ENCODE measurements around the gene ATP9A.

DNA sequence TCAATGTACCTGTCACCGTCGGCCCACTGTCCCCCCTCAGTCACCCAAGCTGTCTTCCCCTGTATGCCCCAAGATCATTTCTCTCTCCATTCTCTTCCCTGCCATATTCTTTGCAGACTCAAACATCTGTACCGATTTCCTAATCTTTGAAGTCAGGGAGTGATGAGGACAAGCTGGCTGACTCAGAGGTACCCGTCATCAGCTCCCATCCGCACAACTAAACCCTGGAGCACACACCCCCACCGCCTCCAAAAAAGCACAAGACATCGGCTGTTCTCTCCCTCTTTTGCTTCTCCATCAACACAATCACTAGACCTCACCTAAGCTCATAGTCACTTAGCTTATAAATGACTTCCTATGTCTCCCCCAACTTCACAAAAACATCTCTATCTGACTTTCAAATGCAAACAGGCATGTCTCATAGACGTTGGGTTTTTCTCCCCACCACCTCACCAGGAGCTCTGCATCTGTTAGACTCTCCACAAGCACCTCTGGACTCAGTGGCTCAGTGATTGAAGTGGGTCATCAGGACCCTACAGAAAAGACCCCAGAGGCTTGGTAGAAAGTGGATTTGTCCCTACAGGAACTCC lies 214.2 kb downstream of the ATP9A start:
- TF ChIP-seq, protein P1, sequence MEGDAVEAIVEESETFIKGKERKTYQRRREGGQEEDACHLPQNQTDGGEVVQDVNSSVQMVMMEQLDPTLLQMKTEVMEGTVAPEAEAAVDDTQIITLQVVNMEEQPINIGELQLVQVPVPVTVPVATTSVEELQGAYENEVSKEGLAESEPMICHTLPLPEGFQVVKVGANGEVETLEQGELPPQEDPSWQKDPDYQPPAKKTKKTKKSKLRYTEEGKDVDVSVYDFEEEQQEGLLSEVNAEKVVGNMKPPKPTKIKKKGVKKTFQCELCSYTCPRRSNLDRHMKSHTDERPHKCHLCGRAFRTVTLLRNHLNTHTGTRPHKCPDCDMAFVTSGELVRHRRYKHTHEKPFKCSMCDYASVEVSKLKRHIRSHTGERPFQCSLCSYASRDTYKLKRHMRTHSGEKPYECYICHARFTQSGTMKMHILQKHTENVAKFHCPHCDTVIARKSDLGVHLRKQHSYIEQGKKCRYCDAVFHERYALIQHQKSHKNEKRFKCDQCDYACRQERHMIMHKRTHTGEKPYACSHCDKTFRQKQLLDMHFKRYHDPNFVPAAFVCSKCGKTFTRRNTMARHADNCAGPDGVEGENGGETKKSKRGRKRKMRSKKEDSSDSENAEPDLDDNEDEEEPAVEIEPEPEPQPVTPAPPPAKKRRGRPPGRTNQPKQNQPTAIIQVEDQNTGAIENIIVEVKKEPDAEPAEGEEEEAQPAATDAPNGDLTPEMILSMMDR (IDR thresholded peaks at IDR 0.05; ENCODE audit: low read length), result no peak
- TF ChIP-seq EZH2 (IDR thresholded peaks at IDR 0.05; ENCODE audit: borderline replicate concordance, low read length), result no peak
